Pancreas (tissue), 10 donors: Measurements from ENCODE around the gene MYMK. TPM values are rescaled to one million over a fixed set of nuclear protein-coding genes. Genes with fewer than 3 reads are reported as not detected.

ENCODE experiments used
- ATAC-seq, 4 donors: fragments of 200-7000 bp; cut with Tn5 transposase; one replicate each; pipeline versions ENCODE4 v1.8.0 to v1.9.1; 2020; ENCODE audit warnings: mild to moderate bottlenecking in 4 of 4, moderate library complexity in 4 of 4
- DNase-seq, 6 donors: peaks; one replicate each; pipeline ENCODE4 v3.0.0-alpha.2; 2020
- FAIRE-seq: peaks from 2 replicates; lab custom pipeline; 2012; peaks lifted over from hg19 to GRCh38; lab: Jason Lieb, UNC
- H3K27ac ChIP-seq, 4 donors: fragments of 200-600 bp; sonication (generic); 1 replicate in 3 of 4; 2 replicates in 1 of 4; pipeline versions ENCODE4 v1.5.0 to v1.8.0; 2020
- H3K27me3 ChIP-seq, 4 donors: fragments of 200-600 bp; one replicate each; pipeline ENCODE4 v1.8.0; 2021
- H3K36me3 ChIP-seq, 3 donors: fragments of 200-600 bp; sonication (generic) in 1 of 3; one replicate each; pipeline versions ENCODE4 v1.5.0 to v1.8.0; 2020 to 2021
- H3K4me1 ChIP-seq, 3 donors: fragments of 200-600 bp; one replicate each; pipeline ENCODE4 v1.8.0; 2021
- H3K4me3 ChIP-seq, 4 donors: fragments of 200-600 bp; sonication (generic) in 2 of 4; one replicate each; pipeline versions ENCODE4 v1.5.0 to v1.8.0; 2020 to 2021
- H3K9me3 ChIP-seq, 4 donors: fragments of 200-600 bp; one replicate each; pipeline ENCODE4 v1.8.0; 2021
- WGBS, 2 donors: extraction: QIAGEN DNeasy Blood & Tissue Kit; methylation state at CpG; one replicate each; pipeline ENCODE4 v1.1.7; 2013; 5-methylcytosine and 5-hydroxymethylcytosine counted together
- intact Hi-C, 3 donors: fragments of 100-400 bp; cut with DNase I; formaldehyde crosslinking; loops; one replicate each; pipeline versions ENCODE4 v1.11.1 to v1.14.2; 2022
- polyA plus RNA-seq, 2 donors: library from polyadenylated mRNA; stranded (reverse); fragments of 200-250 nt; gene quantifications; one replicate each; pipeline ENCODE4 v1.2.3, GENCODE V29; 2013
- total RNA-seq, 6 donors: library from RNA; stranded (reverse); fragmentation: NEBNext Ultra II Directional in 4 of 6; extraction: Animal tissue kit (Norgen Biotek cat#: 25700) in 4 of 6; gene quantifications; one replicate each; pipeline versions ENCODE4 v1.2.1 to v1.2.4, GENCODE V29; 2021 to 2023
- TF ChIP-seq, protein P1 (sequence below), 4 donors: fragments of 200-600 bp; sonication (generic) in 3 of 4; IDR thresholded peaks; one replicate each; pipeline versions ENCODE4 v1.5.0 to v1.8.0; 2021; ENCODE audit warnings: antibody characterized with exemption in 4 of 4
- donor health status: healthy with polysubstance abuse.
- donor health status: DM: no; HTN: no; CAD: no; lungs with moderate emphysema.
- donor health status: DM: no; HTN: no; CAD: no.
- donor health status: control.
- donor health status: control.
- donor health status: Bipolar disorder and iron deficiency.
- donor health status: DM: yes; HTN: yes; CAD: no.
- donor health status: DM: no; HTN: no; CAD: no.
- donor health status: DM: no; HTN: no; CAD: no.
- donor health status: DM: yes; HTN: yes; CAD: no.

The MYMK gene
- total and polyA plus RNA-seq, 8 donors = not detected

GRCh38 chr9:133492061-133493021 is 32.4 kb downstream of the MYMK start:
- Histone ChIP-seq H3K9me3 (no peaks in the 10 kb centered on the region), H3K36me3 (no peaks in the 10 kb centered on the region), H3K27ac (peak overlapping the region in 1 of 4 donors; percentile 28), H3K27me3 (no peaks in the 10 kb centered on the region), H3K4me1 (no peaks in the 10 kb centered on the region), H3K4me3 (no peak overlapping the region)
- TF ChIP-seq, protein P1, sequence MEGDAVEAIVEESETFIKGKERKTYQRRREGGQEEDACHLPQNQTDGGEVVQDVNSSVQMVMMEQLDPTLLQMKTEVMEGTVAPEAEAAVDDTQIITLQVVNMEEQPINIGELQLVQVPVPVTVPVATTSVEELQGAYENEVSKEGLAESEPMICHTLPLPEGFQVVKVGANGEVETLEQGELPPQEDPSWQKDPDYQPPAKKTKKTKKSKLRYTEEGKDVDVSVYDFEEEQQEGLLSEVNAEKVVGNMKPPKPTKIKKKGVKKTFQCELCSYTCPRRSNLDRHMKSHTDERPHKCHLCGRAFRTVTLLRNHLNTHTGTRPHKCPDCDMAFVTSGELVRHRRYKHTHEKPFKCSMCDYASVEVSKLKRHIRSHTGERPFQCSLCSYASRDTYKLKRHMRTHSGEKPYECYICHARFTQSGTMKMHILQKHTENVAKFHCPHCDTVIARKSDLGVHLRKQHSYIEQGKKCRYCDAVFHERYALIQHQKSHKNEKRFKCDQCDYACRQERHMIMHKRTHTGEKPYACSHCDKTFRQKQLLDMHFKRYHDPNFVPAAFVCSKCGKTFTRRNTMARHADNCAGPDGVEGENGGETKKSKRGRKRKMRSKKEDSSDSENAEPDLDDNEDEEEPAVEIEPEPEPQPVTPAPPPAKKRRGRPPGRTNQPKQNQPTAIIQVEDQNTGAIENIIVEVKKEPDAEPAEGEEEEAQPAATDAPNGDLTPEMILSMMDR (IDR thresholded peaks at IDR 0.05) = no peak
- FAIRE-seq (no peak), DNase-seq (peak in 1 of 6 donors; percentile 60), ATAC-seq (peak in 1 of 4 donors; percentile 41)
- intact Hi-C loops = no loop called here
- 67% methylated on average over 33 of the region's 33 CpGs for WGBS, 2 donors

DNA sequence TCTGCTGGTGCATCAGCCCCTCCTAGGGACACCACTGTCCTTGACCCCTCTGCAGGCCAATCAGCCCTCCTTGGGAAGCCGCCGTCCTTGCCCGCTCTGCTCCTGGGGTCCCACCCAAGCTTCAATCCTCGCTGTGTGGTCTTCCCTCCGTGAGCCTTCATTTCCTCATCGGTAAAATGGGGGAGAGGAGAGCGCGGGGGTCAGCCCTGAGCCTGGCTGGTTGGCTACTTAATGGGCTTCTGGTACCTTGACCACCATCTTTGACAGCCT is 33.2 kb downstream of the MYMK start:
- intact Hi-C loops = no loop called here
- ATAC-seq = no peak
- no peak for DNase-seq
- H3K4me1 ChIP-seq = no peaks in the 10 kb centered on the region
- H3K27me3 ChIP-seq = no peaks in the 10 kb centered on the region
- TF ChIP-seq, protein P1 (IDR thresholded peaks at IDR 0.05) = no peak
- FAIRE-seq = no peak
- 71 to 89% methylated on average over 8 of the region's 8 CpGs for WGBS, 2 donors
- no peaks in the 10 kb centered on the region for H3K9me3 ChIP-seq
- H3K36me3 ChIP-seq = no peaks in the 10 kb centered on the region
- H3K27ac ChIP-seq = no peak overlapping the region
- no peak overlapping the region for H3K4me3 ChIP-seq

- peak in 1 of 6 donors; percentile 54 for DNase-seq
- Histone ChIP-seq H3K9me3 (no peaks in the 10 kb centered on the region), H3K36me3 (no peaks in the 10 kb centered on the region), H3K4me1 (no peaks in the 10 kb centered on the region), H3K27ac (no peak overlapping the region), H3K27me3 (no peaks in the 10 kb centered on the region), H3K4me3 (no peak overlapping the region)
- intact Hi-C loops = no loop called here
- WGBS, 2 donors = 47 to 62% methylated on average over 11 to 12 of the region's 12 CpGs
- FAIRE-seq = no peak
- TF ChIP-seq, protein P1 (IDR thresholded peaks at IDR 0.05) = no peak
- no peak for ATAC-seq
These were observed 33.7 kb downstream of the MYMK start for GRCh38 chr9:133490865-133491655.

- Histone ChIP-seq H3K36me3 (no peaks in the 10 kb centered on the region), H3K4me3 (no peak overlapping the region), H3K27me3 (no peaks in the 10 kb centered on the region), H3K9me3 (no peaks in the 10 kb centered on the region), H3K27ac (no peak overlapping the region), H3K4me1 (no peaks in the 10 kb centered on the region)
- ATAC-seq = no peak
- peak in 2 of 6 donors; percentile 41 to 44 for DNase-seq
- intact Hi-C loops = no loop called here
- WGBS, 2 donors = 48 to 50% methylated on average over 13 of the region's 13 CpGs
- no peak for FAIRE-seq
- TF ChIP-seq, protein P1 (IDR thresholded peaks at IDR 0.05) = no peak
These were observed 34.5 kb downstream of the MYMK start for GRCh38 chr9:133490201-133490681.
